ENCODE data around the gene COX4I2. TPM values are rescaled to one million over a fixed set of nuclear protein-coding genes. Genes with fewer than 3 reads are reported as not detected.

Gene COX4I2
- total RNA-seq, 1 donor from 2014 or later, result not detected

DNA sequence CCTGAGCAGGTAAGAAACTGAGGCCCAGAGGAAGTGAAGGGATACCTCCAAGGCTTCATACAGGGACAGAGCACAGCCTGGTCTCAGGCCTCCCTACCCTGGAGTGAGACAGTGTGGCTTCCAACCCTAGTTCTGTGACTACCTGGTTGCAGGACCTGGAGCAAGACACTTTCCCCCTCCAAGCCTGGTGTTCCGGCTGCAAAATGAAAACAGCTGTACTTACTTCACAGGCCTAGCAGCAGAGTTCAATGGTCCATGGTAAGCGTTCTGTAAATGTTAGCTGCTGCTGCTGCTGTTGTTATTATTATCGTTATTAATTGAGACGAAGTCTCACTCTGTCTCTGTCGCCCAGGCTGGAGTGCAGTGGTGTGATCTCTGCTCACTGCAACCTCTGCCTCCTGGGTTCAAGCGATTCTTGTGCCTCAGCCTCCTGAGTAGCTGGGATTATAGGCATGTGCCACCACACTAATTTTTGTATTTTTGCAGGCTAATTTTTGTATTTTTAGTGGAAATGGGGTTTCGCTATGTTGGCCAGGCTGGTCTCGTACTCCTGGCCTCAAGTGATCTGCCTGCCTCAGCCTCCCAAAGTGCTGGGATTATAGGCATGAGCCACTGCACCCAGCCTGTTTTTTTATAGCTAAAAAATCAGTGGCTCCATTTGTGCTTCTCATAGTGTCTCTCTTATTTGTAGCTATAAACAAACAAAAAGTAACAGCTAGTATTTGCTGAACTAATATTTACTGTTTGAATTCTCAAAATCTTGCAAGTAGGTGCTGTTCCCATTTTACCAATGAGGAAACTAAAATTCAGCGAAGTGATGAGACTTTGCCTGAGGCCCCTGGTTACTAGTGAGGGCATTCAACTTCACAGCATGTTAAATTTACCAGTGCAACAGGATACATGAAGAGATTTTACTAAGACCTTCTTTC is 41.9 kb downstream of the COX4I2 start:
- no peak for TF ChIP-seq CTCF (conservative IDR thresholded peaks at IDR 0.05; ENCODE audit: low read depth, low read length)
- no peak for DNase-seq (ENCODE audit: low read depth)
- H3K4me3 ChIP-seq (ENCODE audit: low read depth, low read length), result no peak overlapping the region

DNA sequence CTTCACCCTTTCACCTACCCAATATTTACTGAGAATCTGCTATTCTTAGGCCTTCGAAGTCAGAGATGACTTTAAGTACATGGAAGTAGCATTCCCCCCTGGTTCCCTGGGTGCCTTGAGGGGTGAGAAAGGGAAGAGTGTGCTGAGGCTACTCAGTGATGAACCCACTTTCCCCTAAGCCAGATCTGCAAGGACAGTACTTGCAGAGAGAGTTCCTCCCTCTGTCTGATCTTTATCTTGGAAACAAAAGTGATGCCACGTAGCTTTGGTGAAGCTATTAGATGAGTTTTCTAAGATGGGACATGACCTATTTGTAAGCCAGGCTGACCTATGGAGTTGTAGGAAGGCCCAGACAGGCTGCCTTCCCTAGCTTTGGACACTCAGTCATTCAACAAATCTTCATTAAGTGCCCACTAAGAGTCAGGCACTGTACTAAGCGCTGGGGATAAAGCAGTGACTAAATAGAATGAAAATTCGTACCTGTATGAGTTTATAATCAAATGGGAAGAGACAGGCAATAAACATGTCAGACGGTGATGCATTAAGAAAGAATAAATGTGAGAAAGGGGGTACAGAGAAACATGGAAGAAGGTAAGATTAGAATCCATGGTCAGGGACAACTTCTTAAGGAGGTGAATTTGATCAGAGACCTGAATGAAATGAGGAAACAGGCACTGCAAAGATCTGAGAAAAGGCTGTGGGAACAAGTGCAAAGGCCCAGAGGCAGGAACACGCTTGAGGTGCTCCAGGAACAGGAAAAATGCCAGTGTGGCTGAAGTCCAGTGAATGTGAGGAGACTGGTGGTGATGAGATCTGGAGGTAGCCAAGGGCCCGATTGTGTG is 42.8 kb downstream of the COX4I2 start:
- no peak for TF ChIP-seq CTCF (conservative IDR thresholded peaks at IDR 0.05; ENCODE audit: low read depth, low read length)
- no peak overlapping the region for H3K4me3 ChIP-seq (ENCODE audit: low read depth, low read length)
- DNase-seq (ENCODE audit: low read depth), result no peak

- no peak for DNase-seq (ENCODE audit: low read depth)
- no peak overlapping the region for H3K4me3 ChIP-seq (ENCODE audit: low read depth, low read length)
- TF ChIP-seq CTCF (conservative IDR thresholded peaks at IDR 0.05; ENCODE audit: low read depth, low read length), result no peak
Measured at GRCh38 chr20:31681128-31681727, 43.5 kb downstream of the COX4I2 start.

GRCh38 chr20:31681769-31682168 is 44.1 kb downstream of the COX4I2 start:
- no peak for DNase-seq (ENCODE audit: low read depth)
- no peak overlapping the region for H3K4me3 ChIP-seq (ENCODE audit: low read depth, low read length)
- no peak for TF ChIP-seq CTCF (conservative IDR thresholded peaks at IDR 0.05; ENCODE audit: low read depth, low read length)

DNA sequence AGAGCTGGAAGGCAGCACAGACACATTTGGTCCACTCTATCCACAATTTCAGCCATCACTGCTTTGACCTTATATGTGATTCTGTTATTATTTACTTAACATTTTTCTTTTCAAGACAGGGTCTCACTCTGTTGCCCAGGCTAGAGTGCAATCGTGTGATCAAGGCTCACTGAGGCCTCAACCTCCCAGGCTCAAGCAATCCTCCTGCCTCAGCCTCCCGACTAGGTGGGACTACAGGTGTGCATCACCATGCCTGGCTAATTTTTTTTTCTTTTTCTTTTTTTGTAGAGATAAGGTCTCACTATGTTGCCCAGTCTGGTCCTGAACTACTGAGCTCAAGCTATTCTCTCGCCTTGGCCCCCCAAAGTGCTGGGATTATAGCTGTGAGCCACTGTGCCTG is 44.6 kb downstream of the COX4I2 start:
- TF ChIP-seq CTCF (conservative IDR thresholded peaks at IDR 0.05; ENCODE audit: low read depth, low read length), result no peak
- H3K4me3 ChIP-seq (ENCODE audit: low read depth, low read length), result no peak overlapping the region
- no peak for DNase-seq (ENCODE audit: low read depth)

- TF ChIP-seq CTCF (conservative IDR thresholded peaks at IDR 0.05; ENCODE audit: low read depth, low read length), result no peak
- H3K4me3 ChIP-seq (ENCODE audit: low read depth, low read length), result no peak overlapping the region
- DNase-seq (ENCODE audit: low read depth), result no peak
Measured at GRCh38 chr20:31682927-31683326, 45.2 kb downstream of the COX4I2 start.

All from epithelial cell of proximal tubule (primary cell).